Fibroblast of skin of back (primary cell): ENCODE results near the gene NDUFS7.
A peak's percentile ranks its signal among the peaks of the same experiment; 100 is the strongest.

Experiments
- DNase-seq: peaks from one replicate; pipeline ENCODE4 v3.0.0-alpha.2; 2013

The NDUFS7 gene

GRCh38 chr19:1434040-1434366 lies 50.3 kb downstream of the NDUFS7 start:
- DNase-seq = no peak

GRCh38 chr19:1434577-1435060 lies 50.9 kb downstream of the NDUFS7 start:
- no peak for DNase-seq

DNA sequence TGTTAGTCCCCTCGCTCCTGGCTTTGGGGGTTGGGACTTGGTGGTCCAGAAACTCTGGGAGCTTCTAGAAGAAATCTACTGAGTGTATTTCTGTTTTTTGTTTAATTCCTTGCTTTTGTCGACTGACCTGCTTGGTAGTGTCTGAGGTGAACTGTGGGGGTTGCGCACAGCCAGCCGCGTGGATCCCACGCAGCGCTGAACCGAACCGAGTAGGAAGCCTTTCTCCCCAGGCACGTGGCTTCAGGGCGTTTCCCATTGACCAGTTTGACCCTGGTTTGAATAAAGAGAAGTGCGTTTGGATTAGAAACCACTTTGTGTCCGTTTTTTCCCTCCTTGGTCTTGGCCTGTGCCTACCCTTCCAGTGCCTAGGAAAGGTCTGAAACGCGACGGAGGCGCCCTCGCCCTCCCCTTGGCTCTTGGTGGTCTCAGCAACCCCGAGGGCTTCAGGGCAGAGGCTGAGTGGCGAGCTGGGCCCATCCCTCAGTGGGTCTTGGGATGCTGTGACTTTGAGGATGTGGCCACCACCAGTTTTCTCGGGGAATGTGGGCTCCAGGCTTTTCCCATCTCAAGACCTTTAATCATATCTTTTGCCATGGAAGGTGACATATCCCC lies 51.8 kb downstream of the NDUFS7 start:
- DNase-seq = no peak

GRCh38 chr19:1437609-1438008 lies 53.9 kb downstream of the NDUFS7 start:
- no peak for DNase-seq

GRCh38 chr19:1438035-1438932 lies 54.6 kb downstream of the NDUFS7 start, which contains the start of gene RPS15:
RPS15 (plus strand) TSS chr19:1438396; CDS start chr19:1438426, 30 bp downstream.
- peak; percentile 90 for DNase-seq

- no peak for DNase-seq
These were observed 55.2 kb downstream of the NDUFS7 start for GRCh38 chr19:1438933-1439354.

DNA sequence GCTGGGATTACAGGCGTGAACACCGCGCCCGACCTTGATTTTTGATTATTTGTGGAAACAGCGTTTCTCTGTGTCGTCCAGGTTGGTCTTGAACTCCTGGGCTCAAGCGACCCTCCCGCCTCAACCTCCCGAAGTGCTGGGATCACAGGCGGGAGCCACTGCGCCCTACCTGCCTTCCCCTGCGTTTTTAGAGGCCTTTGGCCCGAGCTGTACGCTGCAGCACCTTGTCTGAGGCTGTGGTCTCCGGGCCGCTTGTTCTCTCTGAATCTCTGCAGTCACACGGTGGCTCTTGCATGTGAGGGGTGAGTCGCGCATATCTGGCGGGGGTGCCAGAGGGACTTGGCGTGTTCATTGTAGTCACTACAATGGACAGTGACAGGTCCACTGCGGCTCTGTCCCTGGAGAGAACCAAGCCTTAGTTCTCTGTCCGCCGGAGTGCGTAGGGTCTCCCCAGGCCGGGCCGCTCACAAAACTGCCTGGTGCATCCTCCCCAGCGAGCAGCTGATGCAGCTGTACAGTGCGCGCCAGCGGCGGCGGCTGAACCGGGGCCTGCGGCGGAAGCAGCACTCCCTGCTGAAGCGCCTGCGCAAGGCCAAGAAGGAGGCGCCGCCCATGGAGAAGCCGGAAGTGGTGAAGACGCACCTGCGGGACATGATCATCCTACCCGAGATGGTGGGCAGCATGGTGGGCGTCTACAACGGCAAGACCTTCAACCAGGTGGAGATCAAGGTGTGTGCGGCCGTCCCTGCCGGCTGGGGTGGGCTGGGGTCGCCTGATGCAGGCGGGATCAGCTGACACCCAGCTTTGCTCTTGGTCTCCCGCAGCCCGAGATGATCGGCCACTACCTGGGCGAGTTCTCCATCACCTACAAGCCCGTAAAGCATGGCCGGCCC lies 56.1 kb downstream of the NDUFS7 start:
- peak; percentile 38 for DNase-seq

DNA sequence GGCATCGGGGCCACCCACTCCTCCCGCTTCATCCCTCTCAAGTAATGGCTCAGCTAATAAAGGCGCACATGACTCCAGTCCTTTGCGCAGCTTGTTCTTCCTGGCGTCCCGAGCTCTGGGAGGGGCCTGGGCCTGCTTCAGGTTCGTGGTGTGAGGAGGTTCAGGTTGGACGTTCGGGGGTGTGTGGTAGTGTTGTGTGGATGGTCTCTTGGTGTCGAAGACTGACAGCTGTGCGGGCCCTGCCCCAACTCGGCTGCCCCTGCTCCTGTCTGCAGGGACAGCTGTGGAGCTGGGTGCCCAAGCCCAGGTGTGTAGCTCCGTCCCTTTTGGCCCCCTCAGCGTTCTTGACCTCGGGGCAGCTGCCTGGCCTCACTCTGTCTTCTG lies 56.7 kb downstream of the NDUFS7 start:
- no peak for DNase-seq

DNA sequence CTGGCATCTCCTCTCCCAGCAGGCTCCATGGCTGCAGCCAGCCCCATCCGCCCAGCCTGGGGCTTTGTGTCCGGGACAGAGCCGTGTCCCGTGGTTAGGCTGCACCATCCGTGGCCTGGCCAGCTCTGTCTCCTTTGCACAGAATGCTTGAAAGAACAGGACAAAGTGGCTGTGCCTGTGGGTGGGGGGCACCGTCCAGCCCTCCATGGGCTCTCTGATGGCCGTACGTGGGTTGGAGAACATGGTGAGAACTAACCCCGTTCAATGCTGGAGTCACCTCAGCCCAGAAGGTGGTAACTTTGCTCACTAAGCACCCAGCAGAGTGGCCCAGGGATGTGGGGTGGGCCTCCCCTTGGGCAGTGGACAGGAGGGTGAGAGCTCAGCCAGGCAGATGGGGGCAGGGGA lies 57.3 kb downstream of the NDUFS7 start:
- no peak for DNase-seq

GRCh38 chr19:1441677-1442438 lies 58.2 kb downstream of the NDUFS7 start:
- no peak for DNase-seq
